ENCODE results near the gene NRARP.

NRARP gene

GRCh38 chr9:137267933-137268355 lies 34.1 kb downstream of the NRARP start:
- Histone ChIP-seq H3K27ac (ENCODE audit: low read length) (no peak overlapping the region), H3K27me3 (ENCODE audit: low read depth, low read length) (no peaks in the 10 kb centered on the region), H3K4me2 (ENCODE audit: low read length) (no peak overlapping the region), H3K4me3 (ENCODE audit: low read length) (no peak overlapping the region), H2AFZ (ENCODE audit: low read depth, low read length) (no peak overlapping the region), H3K79me2 (ENCODE audit: low read length) (no peaks in the 10 kb centered on the region), H4K20me1 (ENCODE audit: insufficient read depth, low read length) (no peaks in the 10 kb centered on the region), H3K4me1 (ENCODE audit: low read length) (no peaks in the 10 kb centered on the region), H3K9me3 (ENCODE audit: insufficient read depth, low read length) (no peaks in the 10 kb centered on the region), H3K9ac (ENCODE audit: low read length) (no peak overlapping the region), H3K36me3 (replicated peaks; ENCODE audit: low read depth, low read length) (peaks cover 31% of the 10 kb centered on the region)
- TF ChIP-seq CTCF (IDR thresholded peaks at IDR 0.05; ENCODE audit: low read depth, low read length) (no peak), EZH2phosphoT487 (IDR thresholded peaks at IDR 0.05; ENCODE audit: low read depth) (no peak)

- no peak overlapping the region for H3K9ac ChIP-seq (ENCODE audit: low read length)
- H3K4me3 ChIP-seq (ENCODE audit: low read length): no peak overlapping the region
- H4K20me1 ChIP-seq (ENCODE audit: insufficient read depth, low read length): no peaks in the 10 kb centered on the region
- H3K36me3 ChIP-seq (replicated peaks; ENCODE audit: low read depth, low read length): peaks cover 28% of the 10 kb centered on the region
- H3K79me2 ChIP-seq (ENCODE audit: low read length): no peaks in the 10 kb centered on the region
- H3K27ac ChIP-seq (ENCODE audit: low read length): no peak overlapping the region
- no peaks in the 10 kb centered on the region for H3K9me3 ChIP-seq (ENCODE audit: insufficient read depth, low read length)
- H2AFZ ChIP-seq (ENCODE audit: low read depth, low read length): no peak overlapping the region
- no peaks in the 10 kb centered on the region for H3K27me3 ChIP-seq (ENCODE audit: low read depth, low read length)
- no peak for TF ChIP-seq CTCF (IDR thresholded peaks at IDR 0.05; ENCODE audit: low read depth, low read length)
- H3K4me2 ChIP-seq (ENCODE audit: low read length): no peak overlapping the region
- no peaks in the 10 kb centered on the region for H3K4me1 ChIP-seq (ENCODE audit: low read length)
These were observed 35.3 kb downstream of the NRARP start for GRCh38 chr9:137266585-137267453.

- Histone ChIP-seq H3K79me2 (ENCODE audit: low read length) (no peaks in the 10 kb centered on the region), H3K4me3 (ENCODE audit: low read length) (no peak overlapping the region), H3K4me1 (ENCODE audit: low read length) (no peaks in the 10 kb centered on the region), H3K36me3 (replicated peaks; ENCODE audit: low read depth, low read length) (peaks cover 28% of the 10 kb centered on the region), H3K9ac (ENCODE audit: low read length) (no peak overlapping the region), H3K9me3 (ENCODE audit: insufficient read depth, low read length) (no peaks in the 10 kb centered on the region), H2AFZ (ENCODE audit: low read depth, low read length) (no peak overlapping the region), H3K4me2 (ENCODE audit: low read length) (no peak overlapping the region), H3K27ac (ENCODE audit: low read length) (no peak overlapping the region), H4K20me1 (ENCODE audit: insufficient read depth, low read length) (no peaks in the 10 kb centered on the region), H3K27me3 (ENCODE audit: low read depth, low read length) (no peaks in the 10 kb centered on the region)
- TF ChIP-seq CTCF (IDR thresholded peaks at IDR 0.05; ENCODE audit: low read depth, low read length) (no peak), EZH2phosphoT487 (IDR thresholded peaks at IDR 0.05; ENCODE audit: low read depth) (no peak)
These were observed 35.9 kb downstream of the NRARP start for GRCh38 chr9:137266162-137266527.

GRCh38 chr9:137265496-137266161 lies 36.4 kb downstream of the NRARP start:
- Histone ChIP-seq H3K79me2 (ENCODE audit: low read length) (no peaks in the 10 kb centered on the region), H3K4me2 (ENCODE audit: low read length) (no peak overlapping the region), H3K4me3 (ENCODE audit: low read length) (no peak overlapping the region), H2AFZ (ENCODE audit: low read depth, low read length) (no peak overlapping the region), H3K9ac (ENCODE audit: low read length) (no peak overlapping the region), H3K27me3 (ENCODE audit: low read depth, low read length) (no peaks in the 10 kb centered on the region), H3K4me1 (ENCODE audit: low read length) (no peaks in the 10 kb centered on the region), H3K36me3 (replicated peaks; ENCODE audit: low read depth, low read length) (peaks cover 28% of the 10 kb centered on the region), H4K20me1 (ENCODE audit: insufficient read depth, low read length) (no peaks in the 10 kb centered on the region), H3K9me3 (ENCODE audit: insufficient read depth, low read length) (no peaks in the 10 kb centered on the region), H3K27ac (ENCODE audit: low read length) (no peak overlapping the region)
- no peak for TF ChIP-seq EZH2phosphoT487 (IDR thresholded peaks at IDR 0.05; ENCODE audit: low read depth)
- no peak for TF ChIP-seq CTCF (IDR thresholded peaks at IDR 0.05; ENCODE audit: low read depth, low read length)
